HepG2 (cell line): Measurements from ENCODE around the gene HOXA6. TPM values are rescaled to one million over a fixed set of nuclear protein-coding genes. Genes with fewer than 3 reads are reported as not detected.

Experiments used
- FOXJ3 ChIP-seq: sonication (generic); formaldehyde crosslinking; IDR thresholded peaks from 2 replicates; pipeline ENCODE4 v1.4.0; 2020; ENCODE audit warnings: missing genetic modification reagents, mild to moderate bottlenecking, borderline replicate concordance
- FOXP1 ChIP-seq, 2 experiments: fragments of 450-650 bp in 1 of 2; IDR thresholded peaks; 2 replicates each; pipeline ENCODE4 v1.6.1; 2017 to 2018; ENCODE audit warnings: antibody characterized with exemption in 1 of 2
- GATA4 ChIP-seq: sonication (generic); IDR thresholded peaks from 2 replicates; pipeline ENCODE4 v1.6.1; 2016; ENCODE audit warnings: antibody characterized with exemption, low read depth, borderline replicate concordance
- GATAD1 ChIP-seq: IDR thresholded peaks from 2 replicates; pipeline ENCODE4 v1.6.1; 2016; ENCODE audit warnings: missing genetic modification reagents, missing compliant biosample characterization
- KDM2A ChIP-seq: sonication (generic); formaldehyde crosslinking; IDR thresholded peaks from 2 replicates; pipeline ENCODE4 v1.4.0; 2020; ENCODE audit warnings: low read depth, missing genetic modification reagents, borderline replicate concordance
- MAFK ChIP-seq, 2 experiments: IDR thresholded peaks in 1 of 2; conservative IDR thresholded peaks in 1 of 2; 2 replicates each; pipeline ENCODE4 v1.6.1; 2011; ENCODE audit warnings: improper control_type of control experiment in 2 of 2, low read length in 2 of 2
- MZF1 ChIP-seq: sonication (generic); formaldehyde crosslinking; IDR thresholded peaks from 2 replicates; pipeline ENCODE4 v1.8.1; 2023; ENCODE audit warnings: mild to moderate bottlenecking, missing genetic modification reagents, borderline replicate concordance
- NFE2 ChIP-seq: sonication (generic); formaldehyde crosslinking; IDR thresholded peaks from 2 replicates; pipeline ENCODE4 v1.4.0; 2020; ENCODE audit warnings: missing genetic modification reagents
- NRL ChIP-seq: sonication (generic); formaldehyde crosslinking; IDR thresholded peaks from 2 replicates; pipeline ENCODE4 v1.5.0; 2020; ENCODE audit warnings: missing genetic modification reagents, mild to moderate bottlenecking, moderate library complexity, borderline replicate concordance
- RXRB ChIP-seq: IDR thresholded peaks from 2 replicates; pipeline ENCODE4 v1.6.1; 2016; ENCODE audit warnings: borderline replicate concordance, missing genetic modification reagents, missing compliant biosample characterization
- SMAD9 ChIP-seq: sonication (generic); formaldehyde crosslinking; IDR thresholded peaks from 2 replicates; pipeline ENCODE4 v1.5.1; 2020; ENCODE audit warnings: mild to moderate bottlenecking, missing genetic modification reagents
- TBX2 ChIP-seq: sonication (generic); formaldehyde crosslinking; IDR thresholded peaks from 2 replicates; pipeline ENCODE4 v1.5.0; 2020; ENCODE audit warnings: missing genetic modification reagents, mild to moderate bottlenecking, borderline replicate concordance
- THYN1 ChIP-seq: sonication (generic); formaldehyde crosslinking; IDR thresholded peaks from 2 replicates; pipeline ENCODE4 v1.8.1; 2023; ENCODE audit warnings: low read depth, mild to moderate bottlenecking, moderate library complexity, missing genetic modification reagents, borderline replicate concordance
- XRCC5 ChIP-seq: fragments of 200-400 bp; formaldehyde crosslinking; optimal IDR thresholded peaks from 2 replicates; pipeline ENCODE3; 2017; ENCODE audit warnings: mild to moderate bottlenecking, low read length
- ZNF557 ChIP-seq: sonication (generic); formaldehyde crosslinking; IDR thresholded peaks from 2 replicates; pipeline ENCODE4 v1.4.0; 2020; ENCODE audit warnings: missing genetic modification reagents
- ZNF589 ChIP-seq: sonication (generic); formaldehyde crosslinking; conservative IDR thresholded peaks from 2 replicates; pipeline ENCODE4 v1.8.0; 2022; ENCODE audit warnings: mild to moderate bottlenecking, moderate library complexity, missing genetic modification reagents
- polyA plus RNA-seq, 8 experiments: library from polyadenylated mRNA; depleted of rRNA in 3 of 8; stranded (reverse) in 7 of 8; unstranded in 1 of 8; fragments of >200 nt; fragmentation: Illumina TruSeq in 4 of 8; extraction: Trizol in 4 of 8; gene quantifications; 2 replicates each; pipeline versions ENCODE4 v1.2.1 to v1.2.3, GENCODE V29; 2011 to 2016; ENCODE audit warnings: low read depth in 4 of 8, missing spikeins in 1 of 8, mixed read lengths in 1 of 8; ENCODE audit not compliant: insufficient read depth in 1 of 8
- total RNA-seq, 5 experiments: library from RNA; depleted of rRNA; stranded (reverse); fragments of >200 nt; fragmentation: Illumina TruSeq; extraction: Trizol; gene quantifications; 2 replicates each; pipeline ENCODE4 v1.2.3, GENCODE V29; 2016; ENCODE audit warnings: low read depth in 1 of 5
- TF ChIP-seq, protein P1 (sequence below): sonication (generic); formaldehyde crosslinking; IDR thresholded peaks from 2 replicates; pipeline ENCODE4 v1.8.0; 2022; ENCODE audit warnings: missing genetic modification reagents, mild to moderate bottlenecking, inconsistent platforms, borderline replicate concordance
- TF ChIP-seq, protein P2 (sequence below): IDR thresholded peaks from 2 replicates; pipeline ENCODE4 v1.6.1; 2012; ENCODE audit warnings: inconsistent platforms
- TF ChIP-seq, protein P3 (sequence below): IDR thresholded peaks from 2 replicates; pipeline ENCODE4 v1.6.1; 2016
- TF ChIP-seq, protein P4 (sequence below): sonication (generic); formaldehyde crosslinking; IDR thresholded peaks from 2 replicates; pipeline ENCODE4; 2020; ENCODE audit warnings: missing genetic modification reagents, mild to moderate bottlenecking, borderline replicate concordance
- TF ChIP-seq, protein P5 (sequence below): sonication (generic); formaldehyde crosslinking; IDR thresholded peaks from 2 replicates; pipeline ENCODE4 v1.4.0; 2020; ENCODE audit warnings: missing genetic modification reagents
- TF ChIP-seq, protein P6 (sequence below): sonication (generic); formaldehyde crosslinking; conservative IDR thresholded peaks from 2 replicates; pipeline ENCODE4 v1.8.0; 2022; ENCODE audit warnings: mild to moderate bottlenecking, moderate library complexity, missing genetic modification reagents

The HOXA6 gene
- total and polyA plus RNA-seq, 2 of the 13 experiments (the other 11 are each of a cell fraction or from before 2014, with no cell fraction given) = 1.3 to 1.5 TPM

DNA sequence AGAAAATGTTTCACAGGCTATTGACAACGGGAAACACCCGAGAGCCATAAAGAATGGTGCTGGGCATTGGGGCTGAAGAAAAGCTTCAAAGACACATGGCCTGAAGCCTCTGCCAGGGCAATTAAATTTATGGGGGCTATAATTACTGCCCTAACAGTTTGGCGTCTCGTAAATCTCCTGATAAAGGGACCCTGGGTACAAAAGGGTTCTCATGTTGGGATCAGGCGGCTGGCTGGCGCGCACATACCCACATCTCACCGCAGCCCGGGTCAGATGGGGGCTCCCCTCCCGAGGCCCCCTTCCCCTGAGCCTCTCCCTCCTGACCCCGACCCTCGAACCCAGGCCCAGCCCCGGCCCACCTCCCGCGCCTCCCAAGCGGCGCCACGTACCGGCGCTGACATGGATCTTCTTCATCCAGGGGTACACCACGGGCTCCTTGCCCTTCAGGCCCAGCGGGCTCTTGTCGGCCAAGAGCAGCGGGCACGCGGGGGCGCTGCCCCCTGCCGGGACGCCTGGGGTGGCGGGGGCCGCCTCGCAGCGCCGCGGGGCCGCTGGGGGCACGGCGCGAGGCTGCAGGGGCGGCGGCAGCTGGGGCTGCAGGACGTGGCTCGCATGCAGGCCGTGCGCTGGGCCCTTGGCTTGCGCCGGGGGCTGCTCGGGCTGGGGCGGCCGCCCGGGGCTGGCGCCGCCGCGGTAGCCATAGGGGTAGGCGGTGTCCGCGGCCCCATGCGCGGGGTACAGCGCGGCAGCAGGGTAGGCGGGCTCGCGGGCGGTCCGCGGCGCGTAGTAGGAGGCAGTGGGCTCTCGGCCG, 17.6 kb downstream of the HOXA6 start (continued):
- TF ChIP-seq, protein P1, sequence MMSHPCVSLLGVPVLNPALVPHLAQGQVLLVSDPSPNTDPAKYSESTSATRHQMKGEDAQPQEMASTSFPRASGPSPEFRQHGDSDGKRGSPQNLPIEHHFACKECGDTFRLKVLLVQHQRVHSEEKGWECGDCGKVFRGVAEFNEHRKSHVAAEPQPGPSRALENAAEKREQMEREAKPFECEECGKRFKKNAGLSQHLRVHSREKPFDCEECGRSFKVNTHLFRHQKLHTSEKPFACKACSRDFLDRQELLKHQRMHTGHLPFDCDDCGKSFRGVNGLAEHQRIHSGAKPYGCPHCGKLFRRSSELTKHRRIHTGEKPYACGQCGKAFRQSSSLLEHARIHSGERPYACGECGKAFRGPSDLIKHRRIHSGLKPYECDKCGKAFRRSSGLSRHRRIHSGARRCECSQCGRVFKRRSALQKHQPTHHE (CRISPR knock-in tag) = no peak
- TF ChIP-seq NRL (no peak), ZNF557 (CRISPR knock-in tag) (no peak), GATA4 (no peak), SMAD9 (CRISPR knock-in tag) (no peak), THYN1 (no peak), RXRB (CRISPR knock-in tag) (0 out of 2 replicates have a peak, but pooled peaks have one; percentile 4), XRCC5 (peak; percentile 62), MAFK (conservative IDR thresholded peaks at IDR 0.05 in 1 of 2, IDR thresholded peaks at IDR 0.05 in 1 of 2; ENCODE audit: low read length in 2 of 2) (no peak), ZNF589 (CRISPR knock-in tag) (no peak), MZF1 (CRISPR knock-in tag) (no peak), TBX2 (CRISPR knock-in tag) (no peak), KDM2A (peak; percentile 77), FOXJ3 (CRISPR knock-in tag) (no peak), FOXP1 (IDR thresholded peaks at IDR 0.05) (no peak), FOXP1 (CRISPR knock-in tag; IDR thresholded peaks at IDR 0.05) (no peak), GATAD1 (CRISPR knock-in tag) (no peak), NFE2 (CRISPR knock-in tag) (no peak)
- TF ChIP-seq, protein P2, sequence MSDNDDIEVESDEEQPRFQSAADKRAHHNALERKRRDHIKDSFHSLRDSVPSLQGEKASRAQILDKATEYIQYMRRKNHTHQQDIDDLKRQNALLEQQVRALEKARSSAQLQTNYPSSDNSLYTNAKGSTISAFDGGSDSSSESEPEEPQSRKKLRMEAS = peak; percentile 62
- TF ChIP-seq, protein P3, sequence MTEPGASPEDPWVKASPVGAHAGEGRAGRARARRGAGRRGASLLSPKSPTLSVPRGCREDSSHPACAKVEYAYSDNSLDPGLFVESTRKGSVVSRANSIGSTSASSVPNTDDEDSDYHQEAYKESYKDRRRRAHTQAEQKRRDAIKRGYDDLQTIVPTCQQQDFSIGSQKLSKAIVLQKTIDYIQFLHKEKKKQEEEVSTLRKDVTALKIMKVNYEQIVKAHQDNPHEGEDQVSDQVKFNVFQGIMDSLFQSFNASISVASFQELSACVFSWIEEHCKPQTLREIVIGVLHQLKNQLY = no peak
- TF ChIP-seq, protein P4, sequence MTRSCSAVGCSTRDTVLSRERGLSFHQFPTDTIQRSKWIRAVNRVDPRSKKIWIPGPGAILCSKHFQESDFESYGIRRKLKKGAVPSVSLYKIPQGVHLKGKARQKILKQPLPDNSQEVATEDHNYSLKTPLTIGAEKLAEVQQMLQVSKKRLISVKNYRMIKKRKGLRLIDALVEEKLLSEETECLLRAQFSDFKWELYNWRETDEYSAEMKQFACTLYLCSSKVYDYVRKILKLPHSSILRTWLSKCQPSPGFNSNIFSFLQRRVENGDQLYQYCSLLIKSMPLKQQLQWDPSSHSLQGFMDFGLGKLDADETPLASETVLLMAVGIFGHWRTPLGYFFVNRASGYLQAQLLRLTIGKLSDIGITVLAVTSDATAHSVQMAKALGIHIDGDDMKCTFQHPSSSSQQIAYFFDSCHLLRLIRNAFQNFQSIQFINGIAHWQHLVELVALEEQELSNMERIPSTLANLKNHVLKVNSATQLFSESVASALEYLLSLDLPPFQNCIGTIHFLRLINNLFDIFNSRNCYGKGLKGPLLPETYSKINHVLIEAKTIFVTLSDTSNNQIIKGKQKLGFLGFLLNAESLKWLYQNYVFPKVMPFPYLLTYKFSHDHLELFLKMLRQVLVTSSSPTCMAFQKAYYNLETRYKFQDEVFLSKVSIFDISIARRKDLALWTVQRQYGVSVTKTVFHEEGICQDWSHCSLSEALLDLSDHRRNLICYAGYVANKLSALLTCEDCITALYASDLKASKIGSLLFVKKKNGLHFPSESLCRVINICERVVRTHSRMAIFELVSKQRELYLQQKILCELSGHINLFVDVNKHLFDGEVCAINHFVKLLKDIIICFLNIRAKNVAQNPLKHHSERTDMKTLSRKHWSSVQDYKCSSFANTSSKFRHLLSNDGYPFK (CRISPR knock-in tag) = no peak
- TF ChIP-seq, protein P5, sequence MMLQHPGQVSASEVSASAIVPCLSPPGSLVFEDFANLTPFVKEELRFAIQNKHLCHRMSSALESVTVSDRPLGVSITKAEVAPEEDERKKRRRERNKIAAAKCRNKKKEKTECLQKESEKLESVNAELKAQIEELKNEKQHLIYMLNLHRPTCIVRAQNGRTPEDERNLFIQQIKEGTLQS (CRISPR knock-in tag) = no peak
- TF ChIP-seq, protein P6, sequence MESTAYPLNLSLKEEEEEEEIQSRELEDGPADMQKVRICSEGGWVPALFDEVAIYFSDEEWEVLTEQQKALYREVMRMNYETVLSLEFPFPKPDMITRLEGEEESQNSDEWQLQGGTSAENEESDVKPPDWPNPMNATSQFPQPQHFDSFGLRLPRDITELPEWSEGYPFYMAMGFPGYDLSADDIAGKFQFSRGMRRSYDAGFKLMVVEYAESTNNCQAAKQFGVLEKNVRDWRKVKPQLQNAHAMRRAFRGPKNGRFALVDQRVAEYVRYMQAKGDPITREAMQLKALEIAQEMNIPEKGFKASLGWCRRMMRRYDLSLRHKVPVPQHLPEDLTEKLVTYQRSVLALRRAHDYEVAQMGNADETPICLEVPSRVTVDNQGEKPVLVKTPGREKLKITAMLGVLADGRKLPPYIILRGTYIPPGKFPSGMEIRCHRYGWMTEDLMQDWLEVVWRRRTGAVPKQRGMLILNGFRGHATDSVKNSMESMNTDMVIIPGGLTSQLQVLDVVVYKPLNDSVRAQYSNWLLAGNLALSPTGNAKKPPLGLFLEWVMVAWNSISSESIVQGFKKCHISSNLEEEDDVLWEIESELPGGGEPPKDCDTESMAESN (CRISPR knock-in tag) = peak; percentile 9; the same call in 1 of the 2 replicates
